ENCODE data around the gene CGNL1. TPM values are rescaled to one million over a fixed set of nuclear protein-coding genes. Genes with fewer than 3 reads are reported as not detected.

CGNL1 gene
- total RNA-seq, 1 experiment from 2014 or later = 34.6 TPM

- Histone ChIP-seq H2BK20ac (ENCODE audit: low read depth, low read length, poor library complexity, severe bottlenecking) (no peak overlapping the region), H3K14ac (ENCODE audit: insufficient read depth, low read length) (peak overlapping the region; percentile 36; the same call in 1 of the 2 replicates), H3K23me2 (ENCODE audit: insufficient read length, low read depth, low read length, poor library complexity, severe bottlenecking) (peaks cover 15% of the 10 kb centered on the region), H4K5ac (ENCODE audit: insufficient read length, low read depth, low read length) (no peak overlapping the region), H3K23ac (ENCODE audit: insufficient read length, low read depth, low read length) (no peak overlapping the region), H3K4me2 (ENCODE audit: insufficient read depth, insufficient read length, low read length) (peak overlapping the region; percentile 83), H3K9ac (ENCODE audit: extremely low read depth, insufficient read length, low read length) (peak overlapping the region; percentile 14), H2BK15ac (ENCODE audit: low read depth, low read length) (no peak overlapping the region), H2BK12ac (ENCODE audit: insufficient read length, low read depth, low read length) (no peak overlapping the region), H3K79me1 (ENCODE audit: insufficient read depth, low read depth, low read length, poor library complexity, severe bottlenecking) (no peaks in the 10 kb centered on the region), H4K91ac (ENCODE audit: insufficient read length, low read depth, low read length) (no peak overlapping the region), H2AFZ (ENCODE audit: low read length) (no peak overlapping the region), H3K18ac (ENCODE audit: insufficient read length, low read depth, low read length) (peak overlapping the region; percentile 15), H3K4ac (ENCODE audit: low read depth, low read length) (no peak overlapping the region), H3K9me3 (ENCODE audit: control insufficient read depth, low read depth, low read length) (no peaks in the 10 kb centered on the region), H3K56ac (ENCODE audit: insufficient read length, low read depth, low read length) (no peak overlapping the region), H4K20me1 (ENCODE audit: control insufficient read depth, insufficient read depth, insufficient read length) (no peaks in the 10 kb centered on the region), H2AK5ac (ENCODE audit: insufficient read length, low read length) (no peak overlapping the region), H2BK120ac (ENCODE audit: low read depth, low read length, poor library complexity, severe bottlenecking) (no peak overlapping the region), H3K79me2 (ENCODE audit: insufficient read depth, low read length) (peaks cover 25% of the 10 kb centered on the region; the same call in 1 of the 2 replicates), H3K27me3 (ENCODE audit: insufficient read depth, low read length) (no peaks in the 10 kb centered on the region), H4K8ac (replicated peaks; ENCODE audit: insufficient read length, low read depth, low read length) (no peak overlapping the region), H3T11ph (ENCODE audit: low read length) (no peak overlapping the region), H2BK5ac (ENCODE audit: insufficient read length, low read length) (no peak overlapping the region), H3K4me1 (ENCODE audit: insufficient read depth, low read length) (peaks cover 30% of the 10 kb centered on the region; the same call in 1 of the 2 replicates), H3K27ac (ENCODE audit: insufficient read length, low read depth, low read length) (peak overlapping the region; percentile 58)
- H3K27ac Mint-ChIP-seq = peak overlapping the region; percentile 98 to 100 (median 99)
- H3K27me3 Mint-ChIP-seq (ENCODE audit: low read depth) = no peaks in the 10 kb centered on the region; the same call in 1 of the 2 replicates
- H3K4me1 Mint-ChIP-seq = peaks cover 71 to 74% of the 10 kb centered on the region in 2 experiments
- no peak for DNase-seq
- WGBS (ENCODE audit: extremely low coverage, insufficient read length, low lambda C conversion rate) = no CpG with 5 or more reads among the region's 6 CpGs
- peaks cover 2 to 10% (median 5%) of the 10 kb centered on the region in 3 experiments; a peak in 6 of 7 replicates for H3K36me3 Mint-ChIP-seq (ENCODE audit: insufficient read depth in 1 of 3, low read depth in 3 of 3)
- TF ChIP-seq CTCF (conservative IDR thresholded peaks at IDR 0.05) = no peak
- peak overlapping the region; percentile 54 to 76; a peak in 4 of 5 replicates for H3K4me3 Mint-ChIP-seq
- H3K9me3 Mint-ChIP-seq = no peaks in the 10 kb centered on the region
Measured at GRCh38 chr15:57388464-57388863, 12.2 kb downstream of the CGNL1 start.
